Right renal pelvis (tissue), 4 donors: ENCODE measurements around the gene CTNNBL1. TPM values are rescaled to one million over a fixed set of nuclear protein-coding genes. Genes with fewer than 3 reads are reported as not detected.
"Not testable (repeated sequence)": the region's sequence is repeated elsewhere in the genome, so short reads cannot be mapped to it uniquely, and the experiment has no call there.

Experiments used
- DNase-seq, 4 donors: peaks; one replicate each; pipeline ENCODE4 v3.0.0-alpha.2; 2013; ENCODE audit warnings: low read depth in 4 of 4, low spot score in 3 of 4, missing footprints in 1 of 4
- polyA plus RNA-seq, 4 donors: library from polyadenylated mRNA; unstranded; fragments of 120-200 nt; gene quantifications; one replicate each; pipeline ENCODE4 v1.2.1, GENCODE V29; 2013; ENCODE audit not compliant: insufficient read length in 4 of 4

Gene CTNNBL1
- polyA plus RNA-seq, 4 donors: 45.6 to 53.7 (median 50.5) TPM

DNA sequence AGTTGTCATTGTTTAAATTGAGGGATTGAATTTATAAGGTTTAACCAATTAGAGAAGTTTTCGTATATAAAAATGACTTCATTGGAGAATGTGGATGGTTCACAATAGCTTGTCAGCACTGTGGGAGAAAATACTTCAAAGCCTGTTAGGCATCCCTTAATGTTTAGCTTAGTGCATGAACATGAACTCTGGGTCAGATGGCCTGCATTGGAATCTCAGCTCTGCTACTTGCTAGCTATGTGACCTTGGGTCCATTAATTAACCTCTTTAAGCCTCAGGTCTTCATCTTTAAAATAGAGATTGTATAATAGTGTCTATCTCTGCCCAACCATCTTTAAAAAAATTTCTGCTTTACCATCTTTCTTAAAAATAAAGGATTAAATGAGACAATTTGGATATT, 11.1 kb downstream of the CTNNBL1 start:
- no peak for DNase-seq

DNA sequence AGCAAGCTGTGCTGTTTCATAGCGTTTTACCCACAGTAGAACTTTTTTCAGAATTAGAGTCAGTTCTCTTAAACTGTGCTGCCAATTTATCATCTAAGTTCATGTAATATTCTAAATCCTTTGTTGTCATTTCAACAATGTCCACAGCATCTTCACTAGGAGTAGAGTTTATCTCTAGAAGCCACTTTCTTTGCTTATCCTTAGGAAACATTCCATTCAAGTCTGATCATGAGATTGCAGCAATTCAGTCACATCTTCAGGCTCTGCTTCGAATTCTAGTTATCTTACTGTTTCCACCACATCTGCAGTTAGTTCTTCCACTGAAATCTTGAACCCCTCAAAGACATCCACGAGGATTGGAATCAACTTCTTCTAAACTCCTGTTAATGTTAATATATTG, 12.5 kb downstream of the CTNNBL1 start:
- DNase-seq: no peak

DNA sequence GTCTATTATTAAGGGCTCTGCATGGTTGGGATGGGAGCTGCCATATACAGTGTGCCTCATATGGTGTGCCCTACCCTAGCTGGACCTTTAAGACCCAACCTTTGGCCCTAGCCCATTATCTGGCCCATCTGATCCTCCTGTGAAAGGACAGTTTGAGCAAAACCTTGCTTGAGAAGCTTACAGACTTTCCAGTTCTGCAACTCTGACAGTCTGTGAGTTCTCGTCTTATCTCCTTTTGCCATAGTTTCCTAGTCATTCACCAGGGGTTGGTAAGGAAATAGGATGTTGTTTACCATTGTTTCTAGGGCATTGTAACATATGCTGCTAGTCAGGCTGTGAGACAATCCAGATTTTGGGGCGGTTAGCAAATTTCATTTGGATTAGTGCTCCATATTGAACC, 17.2 kb downstream of the CTNNBL1 start:
- no peak for DNase-seq

DNA sequence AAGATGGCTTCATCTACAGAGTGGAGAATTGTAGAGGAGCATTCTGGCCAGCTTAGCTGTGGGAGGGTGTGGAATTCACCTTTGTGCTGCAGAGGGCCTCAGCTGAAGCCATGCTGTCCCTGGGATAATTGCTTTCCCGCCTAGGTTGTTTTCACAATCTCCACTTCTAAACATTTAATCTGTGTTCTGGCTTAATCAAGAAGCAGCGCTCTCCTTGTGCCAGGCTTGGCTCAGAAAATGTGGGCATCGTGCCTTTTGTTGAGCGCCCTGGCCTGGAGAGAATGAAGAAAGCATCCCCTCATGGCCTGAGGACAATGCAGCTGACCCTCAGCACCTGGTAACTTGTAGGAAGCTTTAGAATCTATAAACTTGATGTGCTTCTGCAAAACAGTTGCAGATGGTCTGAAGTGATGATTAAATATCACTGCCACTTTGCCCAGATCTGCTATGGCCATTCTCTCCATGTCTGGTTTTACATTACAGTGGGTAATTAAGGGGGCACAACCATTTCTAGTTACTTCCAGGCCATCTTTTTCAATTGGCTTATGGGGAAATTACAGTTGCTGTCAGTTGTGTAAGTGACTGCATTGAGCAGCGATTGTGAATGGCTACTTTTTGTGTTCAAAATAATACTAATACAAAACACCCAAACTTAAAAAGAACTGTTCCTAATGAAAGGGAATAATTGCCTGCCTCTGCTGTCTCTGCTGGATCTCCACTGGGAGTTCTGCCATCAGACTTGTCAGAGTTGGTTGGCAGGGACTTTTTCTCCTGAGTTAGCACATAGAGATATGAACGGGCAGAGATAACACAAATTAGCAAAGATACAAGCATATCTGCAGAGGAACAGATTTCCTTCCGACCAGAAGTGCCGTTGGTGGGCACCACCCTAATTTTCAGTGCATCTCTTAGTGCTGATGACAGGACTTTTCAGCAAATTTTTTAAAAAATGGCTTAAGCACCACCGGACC, 18.4 kb downstream of the CTNNBL1 start:
- DNase-seq: no peak

DNA sequence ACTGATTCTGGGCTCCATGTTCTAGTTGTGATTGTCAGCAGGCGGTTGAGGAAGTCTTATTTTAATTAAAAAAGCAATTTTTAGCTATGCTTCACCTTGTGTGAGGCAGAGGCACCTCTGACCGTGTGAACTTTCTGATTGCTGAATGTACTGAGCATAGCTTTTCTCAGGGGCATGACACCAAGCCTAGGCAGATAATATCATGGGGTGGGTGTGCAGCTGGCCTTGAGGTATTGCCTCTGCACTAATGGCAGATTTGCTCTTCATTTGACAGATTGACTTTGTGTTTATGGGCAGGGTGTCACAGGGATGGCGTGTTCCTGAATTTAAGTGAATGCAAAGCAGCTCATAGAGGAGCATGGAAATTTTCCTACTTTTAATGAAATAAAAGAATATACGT, 19.6 kb downstream of the CTNNBL1 start:
- no peak for DNase-seq

DNA sequence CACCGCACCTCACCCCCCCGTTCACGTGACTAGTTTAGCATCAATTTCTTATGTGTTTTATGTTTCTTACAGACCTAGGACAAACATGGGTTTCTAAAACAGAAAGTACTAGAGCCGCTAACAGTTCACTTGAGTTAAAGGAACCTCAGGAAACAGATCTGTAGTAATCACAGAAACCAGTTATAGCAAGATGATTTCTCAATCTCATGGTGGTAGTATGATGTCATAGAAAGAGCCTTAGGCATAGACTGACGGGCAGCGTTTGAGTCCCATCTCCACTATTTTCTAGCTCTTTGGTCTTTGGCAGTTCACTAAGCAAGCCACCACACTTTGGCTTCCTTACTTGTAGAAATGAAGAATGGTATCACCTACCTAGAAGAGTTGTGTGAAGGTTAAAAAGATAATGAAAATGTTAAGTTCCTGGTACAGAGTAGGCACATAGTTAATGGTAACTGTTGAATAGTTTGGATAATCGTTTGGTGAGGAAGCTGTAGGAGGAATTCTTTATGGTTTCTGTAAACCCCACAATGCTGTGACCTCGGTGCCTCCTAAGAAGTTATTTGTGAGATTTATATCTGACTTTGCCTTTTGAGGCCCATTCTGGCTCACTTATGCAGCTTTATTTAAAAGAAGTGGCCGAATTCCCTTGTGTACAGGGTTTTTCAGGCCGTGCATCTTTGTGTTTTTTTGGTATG, 21.3 kb downstream of the CTNNBL1 start:
- DNase-seq: no peak

DNA sequence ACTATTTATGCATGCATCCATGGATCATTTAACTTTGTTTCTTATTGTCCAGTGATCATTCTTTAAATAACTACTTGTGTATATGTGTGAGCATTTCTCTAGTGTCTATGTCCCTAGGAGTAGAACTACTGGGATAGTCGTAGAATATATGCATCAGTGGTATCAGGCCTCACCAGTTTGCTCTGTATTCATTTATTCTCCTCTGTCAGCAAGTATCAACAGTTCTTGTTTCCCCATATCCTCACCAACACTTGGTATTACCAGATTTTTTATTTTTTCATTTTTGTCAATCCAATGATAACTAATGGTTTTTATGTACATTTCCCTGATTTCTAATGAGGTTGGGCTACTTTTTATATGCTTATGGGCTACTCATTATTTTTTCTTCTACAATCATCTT, 27.9 kb downstream of the CTNNBL1 start:
- DNase-seq: no peak

DNA sequence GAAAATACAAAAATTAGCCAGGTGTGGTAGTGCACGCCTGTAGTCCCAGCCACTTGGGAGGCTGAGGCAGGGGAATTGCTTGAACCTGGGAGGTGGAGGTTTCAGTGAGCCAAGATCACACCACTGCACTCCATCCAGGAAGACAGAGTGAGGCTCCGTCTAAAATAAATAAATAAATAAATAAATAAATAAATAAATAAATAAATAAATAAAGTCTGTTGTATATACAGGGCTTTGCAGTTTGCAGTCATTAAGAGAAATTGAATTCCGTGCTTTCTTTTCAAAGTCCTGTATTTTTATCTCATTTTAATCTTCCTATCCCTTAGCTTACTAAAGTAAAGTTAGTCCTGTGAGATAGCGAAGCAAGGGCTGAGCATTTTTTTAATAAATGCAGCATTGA, 28.5 kb downstream of the CTNNBL1 start:
- not testable (repeated sequence) for DNase-seq

DNA sequence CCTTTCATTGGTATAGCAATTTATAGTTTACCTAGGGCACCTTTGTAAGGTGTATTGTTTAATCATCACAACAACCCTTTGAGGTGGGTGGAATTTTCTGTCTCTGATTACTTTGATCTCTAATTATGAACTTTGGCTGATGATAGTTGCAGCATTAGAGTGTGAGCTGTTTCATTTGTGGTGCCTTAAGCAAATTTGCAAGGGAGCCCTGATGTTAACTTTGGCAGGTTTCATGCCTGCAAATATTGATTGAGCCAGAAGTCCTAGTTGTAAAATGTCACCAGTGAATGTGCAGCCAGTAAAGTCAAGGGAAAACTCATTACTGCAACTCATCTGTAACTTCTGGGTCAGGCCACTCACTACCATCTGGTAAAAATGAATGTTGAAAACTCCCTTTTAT, 29.8 kb downstream of the CTNNBL1 start:
- DNase-seq: no peak

DNA sequence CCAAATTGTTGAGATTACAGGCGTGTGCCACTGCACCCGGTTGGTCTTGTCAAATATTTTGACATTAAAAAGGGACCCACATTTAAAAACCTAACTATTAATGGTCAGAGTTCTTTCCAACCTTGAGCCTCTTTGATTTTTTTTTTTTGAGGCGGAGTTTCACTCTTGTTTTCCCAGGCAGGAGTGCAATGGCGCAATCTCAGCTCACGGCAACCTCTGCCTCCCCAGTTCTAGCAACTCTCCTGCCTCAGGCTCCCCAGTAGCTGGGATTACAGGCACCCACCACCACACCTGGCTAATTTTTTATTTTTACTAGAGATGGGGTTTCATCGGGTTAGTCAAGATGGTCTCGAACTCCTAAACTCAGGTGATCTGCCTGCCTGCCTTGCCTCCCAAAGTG, 31.3 kb downstream of the CTNNBL1 start:
- no peak for DNase-seq

DNA sequence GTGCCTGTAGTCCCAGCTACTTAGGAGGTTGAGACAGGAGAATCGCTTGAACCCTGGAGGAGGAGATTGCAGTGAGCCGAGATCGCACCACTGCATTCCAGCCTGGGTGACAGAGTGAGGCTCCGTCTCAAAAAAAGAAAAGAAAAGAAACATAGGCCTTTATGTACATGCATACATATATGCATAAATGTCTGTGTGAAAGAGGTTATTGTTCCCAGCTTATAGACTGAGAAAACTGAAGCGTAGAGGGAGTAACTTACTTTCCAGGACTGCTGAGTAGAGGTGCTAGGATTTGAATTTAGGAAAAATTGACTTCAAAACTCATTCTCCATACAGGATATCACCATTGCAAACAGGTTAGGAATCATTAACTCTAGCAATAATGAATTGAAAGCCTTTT, 32.0 kb downstream of the CTNNBL1 start:
- no peak for DNase-seq

DNA sequence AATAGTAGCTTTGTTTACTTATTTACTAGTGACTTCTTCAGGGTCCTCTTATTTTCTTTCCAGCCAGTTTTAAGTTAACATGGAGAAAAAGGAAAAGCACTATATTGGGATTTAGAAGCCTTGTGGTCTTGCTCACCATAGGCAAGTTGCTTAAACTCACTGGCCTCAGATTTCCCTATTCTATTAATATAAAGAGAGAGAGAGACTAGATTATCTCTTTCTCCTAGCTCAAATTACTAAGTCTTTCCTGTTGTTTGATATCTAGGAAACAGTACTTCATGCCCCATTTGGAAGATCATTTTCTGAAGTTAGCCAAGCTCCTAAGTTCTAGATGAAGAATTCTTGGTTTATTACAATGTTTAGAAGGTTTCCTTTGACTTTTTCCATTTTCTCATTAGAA, 32.5 kb downstream of the CTNNBL1 start:
- no peak for DNase-seq

DNA sequence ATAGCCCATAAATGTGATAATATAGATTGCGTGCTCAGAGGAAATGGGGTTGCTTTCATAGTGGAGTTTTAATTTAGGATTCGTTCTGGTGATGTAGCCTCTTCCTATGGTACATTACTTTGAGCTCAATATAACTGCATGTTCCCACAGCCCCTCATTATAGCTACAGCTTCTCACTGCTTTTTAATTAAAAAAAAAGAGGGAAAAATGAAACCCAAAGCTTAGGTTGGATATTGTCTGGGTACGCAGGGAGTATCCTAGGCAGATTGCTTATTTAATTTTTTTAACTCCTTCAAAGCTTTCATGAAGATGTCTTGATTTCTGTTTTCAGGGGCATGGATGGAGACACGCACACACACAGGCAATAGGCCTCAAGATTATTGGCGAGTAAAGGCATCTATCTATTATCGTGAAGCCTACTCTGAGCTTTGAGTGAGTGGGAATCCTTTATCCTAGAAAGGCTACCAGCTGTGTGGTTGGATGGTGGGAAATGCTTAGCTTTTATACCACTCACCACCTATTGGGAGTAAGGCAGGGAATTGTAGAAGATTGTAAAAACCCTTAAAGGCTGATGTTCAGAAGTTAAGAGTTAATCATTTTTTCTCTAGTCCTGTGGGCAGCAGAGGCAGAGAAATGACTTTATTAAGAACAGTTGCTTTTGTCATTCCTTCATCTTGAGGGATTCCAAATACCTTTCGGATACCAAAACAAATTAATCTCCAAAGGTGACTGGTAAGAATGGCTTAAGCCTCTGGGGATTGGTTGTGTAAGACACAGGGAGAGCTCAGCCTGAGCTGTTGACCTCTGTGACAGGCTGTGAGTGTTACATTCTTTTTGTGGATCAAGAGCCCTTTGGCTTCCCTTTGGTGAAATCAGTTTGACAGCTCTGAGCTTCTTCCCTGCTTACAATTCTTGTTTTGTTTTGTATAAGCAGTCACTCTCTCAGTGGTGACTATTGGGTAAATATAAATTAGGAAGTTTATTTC, 33.4 kb downstream of the CTNNBL1 start:
- DNase-seq: no peak

DNA sequence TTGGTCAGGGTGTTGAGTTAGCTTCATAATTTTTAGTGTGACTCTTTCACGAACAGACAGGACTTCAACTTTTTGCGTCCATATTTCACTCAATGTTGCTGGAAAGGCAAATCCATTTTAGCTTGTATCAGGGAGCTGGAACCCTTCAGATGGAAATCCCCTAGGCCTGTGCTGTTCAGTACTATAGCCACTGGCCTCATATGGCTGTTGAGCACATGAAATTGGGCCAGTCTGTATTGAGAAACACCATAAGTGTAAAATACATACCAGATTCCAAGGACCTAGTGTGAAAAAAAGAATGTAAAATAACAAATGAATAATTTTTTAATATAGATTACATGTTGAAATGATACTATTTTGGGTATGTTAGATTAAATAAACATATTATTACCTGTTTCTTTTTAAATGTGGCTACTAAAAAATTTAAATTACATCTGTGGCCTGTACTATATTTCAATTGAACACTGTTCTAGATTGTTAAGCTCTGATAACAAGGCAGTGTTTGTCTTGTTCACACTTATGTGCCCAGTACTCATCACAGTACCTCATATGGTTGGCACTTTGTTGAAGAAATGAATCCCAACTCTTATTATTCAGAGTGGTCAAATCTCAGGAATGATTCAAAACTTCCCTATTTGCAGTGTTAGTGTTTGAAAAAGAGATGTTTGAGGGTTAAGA, 34.3 kb downstream of the CTNNBL1 start:
- DNase-seq: no peak

DNA sequence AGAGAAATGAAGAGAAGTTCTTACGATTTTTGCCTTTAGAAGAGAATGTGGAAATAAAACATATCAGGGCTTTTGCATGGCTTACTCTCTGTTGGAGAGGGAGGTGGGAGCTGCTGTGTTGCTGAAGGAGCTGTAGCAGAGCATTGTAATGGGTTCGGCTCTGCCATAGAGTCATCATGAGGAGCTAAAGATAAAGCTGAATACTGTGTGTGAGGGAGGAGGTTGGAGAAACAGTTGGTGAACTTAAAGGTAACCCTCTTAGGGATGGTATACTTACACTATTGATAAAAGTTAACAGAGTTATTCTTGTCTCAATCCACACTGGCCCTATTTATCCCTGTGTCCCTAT, 34.8 kb downstream of the CTNNBL1 start:
- no peak for DNase-seq

DNA sequence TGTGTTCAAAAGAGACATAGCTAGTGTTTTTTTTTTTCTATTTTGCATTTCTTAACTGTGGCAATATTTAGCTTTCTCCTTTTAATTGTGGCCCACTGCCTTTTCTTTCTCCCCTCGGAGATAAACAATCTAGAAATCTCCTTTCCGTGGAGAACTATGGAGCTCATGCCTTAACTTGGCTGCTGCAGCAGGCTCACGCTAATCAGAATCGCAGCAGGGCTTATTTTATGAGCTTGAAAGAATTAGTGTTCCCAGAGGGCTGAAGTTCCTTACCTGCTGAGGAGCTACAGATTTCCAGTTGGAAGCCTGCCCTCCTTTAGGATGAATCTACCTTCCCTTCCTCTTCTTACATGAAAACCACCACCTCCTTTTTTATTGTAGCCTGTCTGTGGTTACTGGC, 35.6 kb downstream of the CTNNBL1 start:
- DNase-seq: no peak

DNA sequence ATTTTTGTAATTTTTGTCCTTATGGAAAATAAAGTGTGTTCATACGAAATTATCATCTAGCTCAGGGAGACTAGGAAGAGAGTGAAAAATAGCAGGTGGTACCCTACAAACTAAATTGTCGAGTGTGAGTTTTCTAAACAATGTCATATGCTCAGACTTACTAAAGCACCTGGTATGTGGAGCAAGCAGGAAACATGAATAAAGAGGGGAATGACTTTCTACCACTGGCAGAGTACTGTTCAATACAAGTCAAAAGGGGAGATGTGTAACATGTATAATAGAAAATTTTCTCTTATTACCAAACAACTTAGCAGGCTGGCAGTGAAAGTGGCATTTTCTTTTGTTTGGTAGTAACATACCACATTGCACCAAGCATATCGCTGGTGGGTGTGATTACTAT, 36.1 kb downstream of the CTNNBL1 start:
- no peak for DNase-seq

DNA sequence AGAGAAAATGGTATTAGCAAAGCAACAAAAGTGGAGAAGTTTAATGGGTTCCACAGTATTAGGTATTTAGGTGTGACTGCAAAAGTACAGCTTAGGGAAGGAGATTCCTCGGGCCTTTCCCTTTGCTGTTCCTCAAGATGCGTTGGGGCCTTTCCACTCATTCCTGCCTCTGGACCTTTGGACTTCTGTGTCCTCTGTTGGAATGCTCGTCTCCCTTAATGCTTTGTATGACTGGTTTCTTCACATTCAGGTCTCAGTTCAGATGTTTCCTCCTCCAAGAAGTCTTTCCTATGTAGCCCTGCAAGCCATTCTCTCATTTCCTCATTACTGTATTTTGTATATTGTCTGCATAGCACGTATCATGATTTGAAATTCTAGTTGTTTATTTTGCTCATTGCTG, 39.6 kb downstream of the CTNNBL1 start:
- no peak for DNase-seq

DNA sequence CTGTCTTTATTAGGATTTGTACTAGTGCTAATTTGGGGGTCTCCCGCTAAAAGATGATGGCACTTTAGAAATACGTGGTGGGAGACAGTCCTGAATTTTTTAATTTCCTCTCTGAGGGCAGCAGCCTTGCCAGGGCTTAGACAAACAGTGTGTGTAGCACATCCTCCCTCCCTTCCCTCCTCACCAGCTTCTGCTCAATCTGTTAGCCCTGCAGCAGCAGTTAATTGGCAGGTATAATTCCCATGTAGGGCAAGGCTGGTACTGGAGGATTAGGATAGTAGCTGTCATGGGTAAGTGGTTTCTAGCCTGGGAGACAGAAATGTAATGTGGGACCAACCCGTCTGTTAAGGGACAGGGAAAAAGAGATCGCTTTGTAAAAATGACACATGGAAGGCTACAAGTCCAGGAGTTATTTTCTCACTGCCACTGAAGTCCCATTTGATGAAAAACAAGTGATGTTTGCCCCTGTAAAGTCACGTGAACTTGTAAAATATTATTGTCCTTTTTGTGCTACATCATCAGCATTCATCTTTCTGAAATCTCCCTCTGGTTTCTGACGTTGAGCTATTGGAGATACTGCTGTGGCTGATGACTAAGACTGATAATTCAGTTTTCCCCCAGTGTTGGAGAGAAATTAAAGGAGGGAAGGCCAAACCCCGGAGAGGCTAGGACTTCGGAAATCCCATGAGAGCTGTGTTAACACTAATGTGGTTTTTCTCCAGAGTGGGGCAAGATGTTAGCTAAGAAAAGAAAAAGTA, 40.6 kb downstream of the CTNNBL1 start:
- no peak for DNase-seq

DNA sequence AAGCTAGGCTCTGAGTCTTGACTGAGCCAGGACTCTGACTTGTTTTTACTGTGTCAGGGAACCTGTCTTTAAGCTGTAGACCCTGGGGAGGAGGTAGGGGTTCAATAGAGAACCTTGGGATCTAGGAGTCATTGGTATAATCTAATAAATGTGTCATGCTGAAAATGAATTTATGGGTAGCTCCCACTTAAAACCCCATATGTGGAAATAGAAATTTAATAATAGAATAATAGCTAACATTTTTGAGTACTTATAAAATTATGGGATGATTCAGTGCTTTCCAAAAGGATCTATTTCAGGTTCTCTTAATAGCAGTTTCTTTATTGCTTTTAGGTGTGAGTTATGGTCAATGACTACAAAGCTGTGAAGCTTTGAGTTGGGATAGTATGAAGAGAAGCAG, 41.7 kb downstream of the CTNNBL1 start:
- DNase-seq: no peak
